Liver (tissue), 3 donors: ENCODE measurements around the gene POU5F1.

Experiments
- EGR1 ChIP-seq, 2 donors: IDR thresholded peaks; 2 replicates each; pipeline ENCODE4 v1.6.1; 2016 to 2018; ENCODE audit warnings: antibody characterized with exemption in 2 of 2, low read depth in 2 of 2
- FOXA1 ChIP-seq: IDR thresholded peaks from 2 replicates; pipeline ENCODE4 v1.6.1; 2016; ENCODE audit warnings: antibody characterized with exemption
- GABPA ChIP-seq, 2 donors: IDR thresholded peaks in 1 of 2; conservative IDR thresholded peaks in 1 of 2; 2 replicates each; pipeline ENCODE4 v1.6.1; 2016; ENCODE audit warnings: antibody characterized with exemption in 2 of 2, mild to moderate bottlenecking in 1 of 2, moderate library complexity in 1 of 2
- HNF4G ChIP-seq: IDR thresholded peaks from 2 replicates; pipeline ENCODE4 v1.6.1; 2016; ENCODE audit warnings: antibody characterized with exemption
- JUND ChIP-seq, 2 donors: IDR thresholded peaks; 2 replicates each; pipeline ENCODE4 v1.6.1; 2016; ENCODE audit warnings: antibody characterized with exemption in 2 of 2
- RAD21 ChIP-seq, 2 donors: IDR thresholded peaks; 2 replicates each; pipeline ENCODE4 v1.6.1; 2016; ENCODE audit warnings: antibody characterized with exemption in 2 of 2, mild to moderate bottlenecking in 2 of 2
- RXRA ChIP-seq, 2 donors: IDR thresholded peaks; 2 replicates each; pipeline ENCODE4 v1.6.1; 2017 to 2018; ENCODE audit warnings: antibody characterized with exemption in 2 of 2, mild to moderate bottlenecking in 1 of 2
- TAF1 ChIP-seq: conservative IDR thresholded peaks from 2 replicates; pipeline ENCODE4 v1.6.1; 2016; ENCODE audit warnings: antibody characterized with exemption, mild to moderate bottlenecking
- YY1 ChIP-seq: IDR thresholded peaks from 2 replicates; pipeline ENCODE4 v1.6.1; 2016; ENCODE audit warnings: antibody characterized with exemption, mild to moderate bottlenecking
- TF ChIP-seq, protein P1 (sequence below): fragments of 150-350 bp; IDR thresholded peaks from 2 replicates; pipeline ENCODE4 v1.5.1; 2017; ENCODE audit warnings: improper control_type of control experiment, low read depth, low read length; ENCODE audit not compliant: missing input control
- TF ChIP-seq, protein P2 (sequence below): IDR thresholded peaks from 2 replicates; pipeline ENCODE4 v1.6.1; 2016; ENCODE audit warnings: antibody characterized with exemption
- TF ChIP-seq, protein P3 (sequence below): IDR thresholded peaks from 2 replicates; pipeline ENCODE4 v1.6.1; 2016; ENCODE audit warnings: antibody characterized with exemption
- TF ChIP-seq, protein P4 (sequence below): IDR thresholded peaks from 2 replicates; pipeline ENCODE4 v1.6.1; 2016; ENCODE audit warnings: antibody characterized with exemption, mild to moderate bottlenecking
- donor health status: healthy.
- donor health status: healthy.

DNA sequence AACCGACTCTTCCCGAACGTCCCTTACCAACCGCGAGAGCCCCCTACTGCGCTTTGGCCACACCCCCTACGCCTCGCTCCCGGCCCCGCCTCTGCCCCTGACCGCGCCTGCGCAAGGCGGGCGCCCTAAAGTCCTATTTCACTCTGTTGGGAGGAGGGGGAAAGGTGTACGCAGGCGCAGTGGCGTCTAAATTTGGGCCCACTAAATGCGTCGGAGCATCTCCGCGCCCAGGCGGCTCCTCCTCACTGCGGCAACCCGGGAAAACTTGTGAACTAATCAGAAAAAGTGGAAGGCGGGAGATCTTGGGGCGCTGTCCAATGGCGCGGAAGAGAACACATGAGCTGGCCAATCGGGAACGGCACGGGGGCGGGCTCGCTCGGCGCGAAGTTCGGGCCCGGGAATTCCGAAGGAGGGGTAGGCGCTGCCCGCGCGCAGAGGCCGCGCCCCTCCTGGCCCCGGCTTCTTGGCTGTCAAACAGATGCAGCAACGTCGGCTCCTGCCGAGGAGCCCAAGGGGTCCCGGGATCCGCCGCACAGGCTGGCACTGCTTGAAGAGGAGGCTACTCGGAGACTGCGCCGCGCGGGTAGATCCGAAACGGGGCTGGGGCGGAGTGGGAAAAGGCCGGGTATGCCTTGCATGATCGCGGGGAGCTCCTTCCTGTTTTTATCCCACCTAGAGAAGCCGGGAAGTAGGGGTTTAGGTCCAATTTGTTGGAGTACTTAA lies 12.2 kb downstream of the POU5F1 start, which contains the start of gene TCF19:
- TF ChIP-seq, protein P1, sequence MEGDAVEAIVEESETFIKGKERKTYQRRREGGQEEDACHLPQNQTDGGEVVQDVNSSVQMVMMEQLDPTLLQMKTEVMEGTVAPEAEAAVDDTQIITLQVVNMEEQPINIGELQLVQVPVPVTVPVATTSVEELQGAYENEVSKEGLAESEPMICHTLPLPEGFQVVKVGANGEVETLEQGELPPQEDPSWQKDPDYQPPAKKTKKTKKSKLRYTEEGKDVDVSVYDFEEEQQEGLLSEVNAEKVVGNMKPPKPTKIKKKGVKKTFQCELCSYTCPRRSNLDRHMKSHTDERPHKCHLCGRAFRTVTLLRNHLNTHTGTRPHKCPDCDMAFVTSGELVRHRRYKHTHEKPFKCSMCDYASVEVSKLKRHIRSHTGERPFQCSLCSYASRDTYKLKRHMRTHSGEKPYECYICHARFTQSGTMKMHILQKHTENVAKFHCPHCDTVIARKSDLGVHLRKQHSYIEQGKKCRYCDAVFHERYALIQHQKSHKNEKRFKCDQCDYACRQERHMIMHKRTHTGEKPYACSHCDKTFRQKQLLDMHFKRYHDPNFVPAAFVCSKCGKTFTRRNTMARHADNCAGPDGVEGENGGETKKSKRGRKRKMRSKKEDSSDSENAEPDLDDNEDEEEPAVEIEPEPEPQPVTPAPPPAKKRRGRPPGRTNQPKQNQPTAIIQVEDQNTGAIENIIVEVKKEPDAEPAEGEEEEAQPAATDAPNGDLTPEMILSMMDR, result no peak
- TF ChIP-seq YY1, result peak; percentile 65
- no peak for TF ChIP-seq GABPA (IDR thresholded peaks at IDR 0.05 in 1 of 2, conservative IDR thresholded peaks at IDR 0.05 in 1 of 2)
- TF ChIP-seq, protein P2, sequence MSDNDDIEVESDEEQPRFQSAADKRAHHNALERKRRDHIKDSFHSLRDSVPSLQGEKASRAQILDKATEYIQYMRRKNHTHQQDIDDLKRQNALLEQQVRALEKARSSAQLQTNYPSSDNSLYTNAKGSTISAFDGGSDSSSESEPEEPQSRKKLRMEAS, result no peak
- no peak for TF ChIP-seq RAD21 (IDR thresholded peaks at IDR 0.05)
- TF ChIP-seq, protein P3, sequence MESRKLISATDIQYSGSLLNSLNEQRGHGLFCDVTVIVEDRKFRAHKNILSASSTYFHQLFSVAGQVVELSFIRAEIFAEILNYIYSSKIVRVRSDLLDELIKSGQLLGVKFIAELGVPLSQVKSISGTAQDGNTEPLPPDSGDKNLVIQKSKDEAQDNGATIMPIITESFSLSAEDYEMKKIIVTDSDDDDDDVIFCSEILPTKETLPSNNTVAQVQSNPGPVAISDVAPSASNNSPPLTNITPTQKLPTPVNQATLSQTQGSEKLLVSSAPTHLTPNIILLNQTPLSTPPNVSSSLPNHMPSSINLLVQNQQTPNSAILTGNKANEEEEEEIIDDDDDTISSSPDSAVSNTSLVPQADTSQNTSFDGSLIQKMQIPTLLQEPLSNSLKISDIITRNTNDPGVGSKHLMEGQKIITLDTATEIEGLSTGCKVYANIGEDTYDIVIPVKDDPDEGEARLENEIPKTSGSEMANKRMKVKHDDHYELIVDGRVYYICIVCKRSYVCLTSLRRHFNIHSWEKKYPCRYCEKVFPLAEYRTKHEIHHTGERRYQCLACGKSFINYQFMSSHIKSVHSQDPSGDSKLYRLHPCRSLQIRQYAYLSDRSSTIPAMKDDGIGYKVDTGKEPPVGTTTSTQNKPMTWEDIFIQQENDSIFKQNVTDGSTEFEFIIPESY, result no peak
- TF ChIP-seq HNF4G, result no peak
- TF ChIP-seq TAF1, result no peak
- TF ChIP-seq JUND (IDR thresholded peaks at IDR 0.05), result no peak
- TF ChIP-seq, protein P4, sequence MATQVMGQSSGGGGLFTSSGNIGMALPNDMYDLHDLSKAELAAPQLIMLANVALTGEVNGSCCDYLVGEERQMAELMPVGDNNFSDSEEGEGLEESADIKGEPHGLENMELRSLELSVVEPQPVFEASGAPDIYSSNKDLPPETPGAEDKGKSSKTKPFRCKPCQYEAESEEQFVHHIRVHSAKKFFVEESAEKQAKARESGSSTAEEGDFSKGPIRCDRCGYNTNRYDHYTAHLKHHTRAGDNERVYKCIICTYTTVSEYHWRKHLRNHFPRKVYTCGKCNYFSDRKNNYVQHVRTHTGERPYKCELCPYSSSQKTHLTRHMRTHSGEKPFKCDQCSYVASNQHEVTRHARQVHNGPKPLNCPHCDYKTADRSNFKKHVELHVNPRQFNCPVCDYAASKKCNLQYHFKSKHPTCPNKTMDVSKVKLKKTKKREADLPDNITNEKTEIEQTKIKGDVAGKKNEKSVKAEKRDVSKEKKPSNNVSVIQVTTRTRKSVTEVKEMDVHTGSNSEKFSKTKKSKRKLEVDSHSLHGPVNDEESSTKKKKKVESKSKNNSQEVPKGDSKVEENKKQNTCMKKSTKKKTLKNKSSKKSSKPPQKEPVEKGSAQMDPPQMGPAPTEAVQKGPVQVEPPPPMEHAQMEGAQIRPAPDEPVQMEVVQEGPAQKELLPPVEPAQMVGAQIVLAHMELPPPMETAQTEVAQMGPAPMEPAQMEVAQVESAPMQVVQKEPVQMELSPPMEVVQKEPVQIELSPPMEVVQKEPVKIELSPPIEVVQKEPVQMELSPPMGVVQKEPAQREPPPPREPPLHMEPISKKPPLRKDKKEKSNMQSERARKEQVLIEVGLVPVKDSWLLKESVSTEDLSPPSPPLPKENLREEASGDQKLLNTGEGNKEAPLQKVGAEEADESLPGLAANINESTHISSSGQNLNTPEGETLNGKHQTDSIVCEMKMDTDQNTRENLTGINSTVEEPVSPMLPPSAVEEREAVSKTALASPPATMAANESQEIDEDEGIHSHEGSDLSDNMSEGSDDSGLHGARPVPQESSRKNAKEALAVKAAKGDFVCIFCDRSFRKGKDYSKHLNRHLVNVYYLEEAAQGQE, result no peak
- peak; percentile 84 to 85 for TF ChIP-seq EGR1 (IDR thresholded peaks at IDR 0.05; ENCODE audit: low read depth in 2 of 2)
- TF ChIP-seq RXRA (IDR thresholded peaks at IDR 0.05), result peak in 1 of 2 donors; percentile 35
- no peak for TF ChIP-seq FOXA1
